Astrocyte of the spinal cord (primary cell): ENCODE results near the gene MYO3B.

Source experiments
- DNase-seq: peaks from one replicate; pipeline ENCODE4 v3.0.0; 2011; ENCODE audit warnings: low read depth, low spot score
- H3K4me3 ChIP-seq: 2 replicates; pipeline ENCODE4 v1.5.1; 2011; ENCODE audit warnings: low read depth, mild to moderate bottlenecking, low read length, moderate library complexity
- CTCF ChIP-seq: IDR thresholded peaks from 2 replicates; pipeline ENCODE4 v1.5.1; 2012; ENCODE audit warnings: low read depth, mild to moderate bottlenecking, low read length, inconsistent platforms
- in situ Hi-C: cut with HindIII; loops from 2 replicates; pipeline ENCODE4 v1.10.0; 2017; ENCODE audit warnings: low sequenced_read_pairs

The MYO3B gene

GRCh38 chr2:170244555-170244954 lies 66.6 kb downstream of the MYO3B start:
- H3K4me3 ChIP-seq: no peak overlapping the region
- TF ChIP-seq CTCF: no peak
- DNase-seq: no peak
- in situ Hi-C loops: no loop called here

GRCh38 chr2:170245312-170245711 lies 67.4 kb downstream of the MYO3B start:
- in situ Hi-C loops: no loop called here
- no peak overlapping the region for H3K4me3 ChIP-seq
- no peak for DNase-seq
- TF ChIP-seq CTCF: no peak

GRCh38 chr2:170247333-170247732 lies 69.4 kb downstream of the MYO3B start:
- no peak for TF ChIP-seq CTCF
- no peak for DNase-seq
- H3K4me3 ChIP-seq: no peak overlapping the region
- in situ Hi-C loops: no loop called here

GRCh38 chr2:170247882-170248393 lies 70.0 kb downstream of the MYO3B start:
- in situ Hi-C loops: no loop called here
- no peak overlapping the region for H3K4me3 ChIP-seq
- no peak for DNase-seq
- no peak for TF ChIP-seq CTCF

- H3K4me3 ChIP-seq: no peak overlapping the region
- no peak for TF ChIP-seq CTCF
- no peak for DNase-seq
- in situ Hi-C loops: no loop called here
Observed at GRCh38 chr2:170248574-170249393, 70.8 kb downstream of the MYO3B start.

GRCh38 chr2:170249761-170250160 lies 71.8 kb downstream of the MYO3B start:
- H3K4me3 ChIP-seq: no peak overlapping the region
- in situ Hi-C loops: no loop called here
- DNase-seq: no peak
- no peak for TF ChIP-seq CTCF
